OCI-LY7 (cell line): ENCODE results near the gene BTAF1.

Experiments
- CTCF ChIP-seq: fragments of 200-600 bp; sonication (generic); conservative IDR thresholded peaks from 2 replicates; pipeline ENCODE4 v1.5.1; 2014; ENCODE audit warnings: mild to moderate bottlenecking, antibody characterized with exemption, low read length, moderate library complexity, mixed read lengths
- EZH2phosphoT487 ChIP-seq: fragments of 200-600 bp; sonication (generic); IDR thresholded peaks from 2 replicates; pipeline ENCODE4 v1.6.1; 2018; ENCODE audit warnings: low read depth, borderline replicate concordance, mild to moderate bottlenecking, mixed run types, antibody characterized with exemption, low read length, moderate library complexity, mixed read lengths

GRCh38 chr10:91909117-91909677, 14.4 kb upstream of the BTAF1 start, which contains the start of gene FGFBP3:
- TF ChIP-seq CTCF = 0 out of 2 replicates have a peak, but pooled peaks have one; percentile 19
- no peak for TF ChIP-seq EZH2phosphoT487
